ENCODE results near the gene SLC37A1.

The SLC37A1 gene

DNA sequence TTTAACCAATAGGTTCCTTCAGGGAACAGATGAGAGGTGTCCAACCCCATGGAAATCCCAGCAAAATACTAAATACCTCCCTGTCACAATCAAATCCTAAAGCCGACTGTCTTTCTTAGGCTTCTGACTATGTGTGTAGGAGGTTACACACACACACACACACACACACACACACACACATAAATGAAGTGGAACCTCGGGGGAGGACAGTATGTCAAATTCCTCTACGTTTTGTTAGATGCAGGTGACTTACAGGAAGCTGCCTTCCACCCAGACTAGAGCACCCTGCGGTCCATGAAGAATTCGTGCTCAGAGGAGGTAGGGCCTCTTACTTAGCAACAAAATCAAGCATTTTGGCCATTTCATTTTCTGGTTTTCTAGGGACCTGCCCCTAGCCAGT, 34.1 kb upstream of the SLC37A1 start:
- no peak for DNase-seq (ENCODE audit: low read depth)

DNA sequence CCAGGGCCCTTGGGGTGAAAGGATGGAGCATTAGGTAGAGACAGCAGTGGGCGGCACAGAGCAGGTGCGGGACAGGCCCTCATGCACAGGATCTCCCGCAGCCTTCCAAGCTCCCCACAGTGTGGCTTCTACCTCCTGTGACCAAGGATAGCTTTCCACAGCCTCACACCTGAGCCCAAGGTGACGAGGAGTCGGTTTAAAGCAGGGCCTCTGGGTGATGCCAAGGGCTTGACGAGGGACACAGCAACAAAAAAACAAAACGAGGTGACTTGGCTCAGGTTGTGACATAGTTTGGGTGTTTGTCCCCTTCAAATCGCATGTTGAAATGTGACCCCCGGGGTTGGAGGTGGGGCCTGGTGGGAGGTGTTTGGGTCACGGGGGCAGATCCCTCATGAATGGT, 32.9 kb upstream of the SLC37A1 start:
- DNase-seq (ENCODE audit: low read depth): no peak

DNA sequence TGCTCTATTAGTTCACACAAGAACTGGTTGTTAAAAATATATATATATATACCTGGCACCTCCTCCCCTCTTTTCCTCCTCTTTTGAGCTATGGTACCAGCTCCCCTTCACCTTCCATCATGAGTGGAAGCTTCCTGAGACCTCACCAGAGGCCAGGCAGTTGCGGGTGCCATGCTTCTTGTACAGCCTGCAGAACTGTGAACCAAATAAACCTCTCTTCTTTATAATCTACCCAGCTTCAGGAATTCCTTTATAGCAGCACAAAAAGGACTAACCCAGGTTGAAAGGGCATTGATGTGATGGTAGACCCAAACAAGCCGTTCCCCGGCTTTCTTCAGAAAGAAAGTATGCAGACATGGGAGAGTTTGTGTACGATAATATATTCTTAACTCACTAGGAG, 32.5 kb upstream of the SLC37A1 start:
- DNase-seq (ENCODE audit: low read depth): no peak

DNA sequence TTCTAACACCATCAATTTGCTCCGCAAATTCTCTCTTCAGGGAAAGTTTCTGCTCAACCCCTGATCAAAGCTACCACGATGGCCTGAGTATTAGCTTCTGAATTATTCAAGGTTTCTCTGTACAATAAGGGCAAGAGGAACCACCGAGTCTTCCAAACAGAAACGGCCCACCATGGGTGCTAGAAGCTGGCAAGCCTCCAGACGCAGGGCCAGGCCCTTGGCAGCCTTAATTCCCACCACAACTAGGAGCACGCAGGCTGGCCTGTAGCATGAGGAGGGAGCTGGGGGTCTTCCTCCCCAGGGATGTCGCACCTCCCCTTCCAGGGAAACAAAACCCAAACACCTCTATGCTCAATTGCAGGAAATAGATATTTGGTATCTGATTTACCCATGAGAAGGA, 28.7 kb upstream of the SLC37A1 start:
- no peak for DNase-seq (ENCODE audit: low read depth)

DNA sequence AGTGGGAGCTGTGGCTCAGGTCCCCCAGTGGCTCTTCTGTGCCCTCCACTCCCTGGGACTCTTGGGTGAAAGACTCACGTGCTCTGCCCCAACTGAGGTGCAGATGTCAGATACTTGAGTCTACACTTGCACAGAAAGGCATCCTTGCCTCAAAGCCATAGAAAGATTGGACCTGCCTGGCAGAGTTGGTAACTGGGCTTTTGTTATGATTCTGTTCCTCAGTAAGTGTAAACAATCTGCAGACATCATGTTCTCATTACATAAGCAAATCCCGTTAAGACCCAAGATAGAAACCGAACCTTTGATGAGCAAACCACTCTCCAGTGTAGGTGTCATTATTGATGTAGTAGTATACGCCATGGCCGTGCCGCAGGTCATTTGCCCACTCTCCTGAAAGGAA, 27.6 kb upstream of the SLC37A1 start:
- no peak for DNase-seq (ENCODE audit: low read depth)

DNA sequence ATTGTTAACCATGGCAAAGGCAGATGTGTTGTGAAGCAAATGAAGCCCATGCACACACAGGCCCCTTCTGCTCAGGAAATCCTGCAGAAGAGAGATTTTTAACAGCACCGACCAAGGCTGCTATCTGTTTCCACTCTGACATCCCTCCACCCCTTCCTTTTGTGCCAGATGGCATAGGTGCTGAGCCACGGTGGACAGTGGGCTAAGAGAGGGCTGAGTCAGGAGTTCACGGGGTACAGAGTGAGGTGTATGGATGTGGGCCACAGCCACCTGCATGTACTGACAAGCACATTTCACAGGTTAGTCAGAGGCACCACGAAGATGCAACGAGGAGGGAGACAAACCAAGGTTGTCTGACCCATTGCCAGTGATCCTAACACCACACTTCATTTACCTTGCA, 27.1 kb upstream of the SLC37A1 start:
- DNase-seq (ENCODE audit: low read depth): no peak

DNA sequence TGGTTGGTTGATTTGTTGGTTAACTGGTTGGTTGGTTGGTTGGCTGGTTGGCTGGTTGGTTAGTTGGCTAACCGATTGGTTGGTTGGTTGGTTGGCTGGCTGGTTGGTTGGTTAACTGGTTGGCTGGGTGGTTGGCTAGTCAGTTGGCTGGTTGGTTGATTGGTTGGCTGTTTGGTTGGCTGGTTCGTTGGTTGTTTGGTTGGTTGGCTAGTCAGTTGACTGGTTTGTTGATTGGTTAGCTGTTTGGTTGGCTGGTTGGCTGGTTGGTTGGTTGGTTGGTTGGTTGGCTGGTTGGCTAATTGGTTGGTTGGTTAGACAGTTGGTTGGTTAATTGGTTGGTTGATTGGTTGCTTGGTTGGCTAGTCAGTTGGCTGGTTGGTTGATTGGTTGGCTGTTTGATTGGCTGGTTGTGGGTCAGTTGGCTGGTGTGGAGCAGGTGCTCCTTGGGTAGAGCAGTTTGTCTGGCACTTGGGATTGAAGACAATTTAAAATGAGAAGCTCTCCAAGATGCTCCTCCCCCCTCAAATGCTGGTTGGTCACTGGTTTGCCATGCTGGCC, 24.6 kb upstream of the SLC37A1 start:
- DNase-seq (ENCODE audit: low read depth): no peak

DNA sequence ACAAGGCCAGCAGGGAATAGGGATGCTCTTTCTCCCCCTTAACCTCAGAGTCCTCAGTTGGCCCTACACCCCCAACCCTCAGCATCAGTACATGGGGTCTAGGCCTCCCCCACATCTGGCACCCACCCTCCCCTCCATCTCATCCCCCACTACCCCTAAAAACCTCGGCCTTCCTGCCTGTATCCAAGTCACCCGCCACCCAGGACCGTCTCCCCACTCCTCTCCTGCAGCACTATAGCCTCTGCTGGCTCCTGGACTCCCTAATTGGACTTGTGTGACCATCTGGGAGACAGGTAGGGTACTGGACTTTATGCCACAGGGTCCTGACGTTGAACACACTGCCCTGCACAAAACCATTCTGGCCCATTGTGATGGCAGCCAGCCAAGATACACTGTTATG, 23.7 kb upstream of the SLC37A1 start:
- DNase-seq (ENCODE audit: low read depth): no peak

DNA sequence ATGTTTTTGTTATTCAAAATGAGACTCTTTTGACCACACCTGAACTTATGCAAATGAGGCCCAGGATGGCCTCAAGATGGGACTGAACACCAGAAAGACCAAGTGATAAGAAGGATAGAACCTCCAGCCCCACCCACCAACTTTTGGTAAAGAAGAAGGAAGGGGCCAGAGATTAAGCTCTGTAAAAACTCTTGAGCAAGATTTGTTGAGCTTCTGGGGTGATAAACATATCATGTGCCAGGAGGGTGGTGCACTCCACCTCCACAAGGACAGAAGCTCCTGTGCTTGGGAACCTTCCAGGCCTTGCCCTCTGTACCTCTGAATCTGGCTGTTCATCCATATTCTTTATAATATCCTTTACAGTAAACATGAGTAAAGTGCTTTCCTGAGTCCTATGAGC, 22.9 kb upstream of the SLC37A1 start:
- DNase-seq (ENCODE audit: low read depth): no peak

DNA sequence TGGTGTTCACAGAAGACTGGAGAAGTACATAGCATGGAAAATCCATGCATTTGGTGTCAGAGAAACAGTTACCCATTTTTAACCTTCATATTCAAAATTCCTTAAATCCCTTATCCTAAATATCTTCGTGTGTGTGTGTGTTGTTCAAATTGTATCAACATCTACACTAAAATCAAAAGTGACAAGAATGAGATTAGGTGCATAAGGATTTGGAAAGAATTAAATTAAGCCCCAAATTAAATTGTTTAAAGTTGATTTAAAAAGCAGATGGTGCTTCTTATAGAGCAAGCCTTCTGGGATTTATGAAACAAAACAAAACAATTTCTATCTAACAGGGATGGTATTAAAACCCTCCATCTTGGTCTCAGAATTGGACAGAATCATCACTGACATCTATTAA, 22.3 kb upstream of the SLC37A1 start:
- no peak for DNase-seq (ENCODE audit: low read depth)

DNA sequence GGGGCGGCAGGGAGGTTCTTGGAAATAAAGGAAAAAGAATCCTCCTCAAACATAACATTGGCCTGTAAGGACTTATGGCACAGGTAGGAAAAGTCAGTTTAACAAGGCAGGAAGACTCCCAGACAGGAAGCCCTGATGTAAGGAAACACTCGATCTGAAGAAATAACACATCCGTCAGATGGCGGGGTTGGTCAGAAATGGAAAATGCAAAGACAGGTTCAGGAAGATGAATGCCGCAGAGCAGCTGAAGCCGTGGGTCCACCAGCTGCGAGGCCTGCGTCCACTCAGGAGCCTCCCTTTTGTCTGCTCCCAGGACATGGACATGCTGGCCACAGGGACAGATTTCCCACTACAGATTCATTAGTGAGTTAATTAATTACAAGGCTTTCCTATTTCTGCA, 21.5 kb upstream of the SLC37A1 start:
- DNase-seq (ENCODE audit: low read depth): no peak

DNA sequence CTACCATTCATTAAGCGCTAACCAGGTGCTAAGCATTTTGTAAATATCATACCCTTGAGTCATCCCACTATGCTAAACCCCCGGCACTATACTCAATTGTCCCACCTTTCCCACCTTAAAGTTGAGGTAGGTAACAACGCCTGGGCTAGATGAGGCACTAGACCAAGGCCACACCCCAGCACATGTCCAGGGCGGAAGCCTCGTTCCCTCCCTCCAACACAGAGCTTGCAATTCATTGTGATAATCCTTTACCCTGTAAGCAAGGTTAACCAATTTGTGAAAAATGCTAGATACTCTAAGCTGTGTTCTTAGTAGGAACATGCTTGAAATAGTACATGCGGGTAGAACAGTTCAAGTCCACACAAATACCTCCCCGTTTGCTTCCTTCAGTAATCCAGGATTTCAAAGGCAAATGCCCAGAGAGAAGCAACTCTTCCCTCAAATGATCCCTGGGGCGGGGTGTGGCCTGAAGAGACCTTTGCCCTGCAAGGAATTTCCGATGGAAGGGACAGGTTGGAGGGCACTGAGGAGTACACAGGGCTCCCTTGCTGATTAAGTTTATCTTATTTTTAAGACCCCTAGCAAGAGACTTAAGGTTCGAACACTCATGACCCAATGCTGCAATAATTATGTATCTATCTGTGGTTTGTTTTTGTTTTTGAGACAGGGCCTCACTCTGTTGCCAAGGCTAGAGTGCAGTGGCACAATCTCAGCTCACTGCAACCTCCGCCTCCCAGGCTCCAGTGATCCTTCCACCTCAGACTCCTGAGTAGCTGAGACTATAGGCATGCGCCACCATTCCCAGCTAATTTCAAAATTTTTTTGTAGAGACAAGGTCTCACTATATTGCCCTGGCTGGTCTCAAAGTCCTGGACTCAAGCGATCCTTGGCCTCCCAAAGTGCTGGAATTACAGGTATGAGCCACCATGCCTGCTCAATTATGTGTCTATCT, 20.3 kb upstream of the SLC37A1 start:
- DNase-seq (ENCODE audit: low read depth): no peak

DNA sequence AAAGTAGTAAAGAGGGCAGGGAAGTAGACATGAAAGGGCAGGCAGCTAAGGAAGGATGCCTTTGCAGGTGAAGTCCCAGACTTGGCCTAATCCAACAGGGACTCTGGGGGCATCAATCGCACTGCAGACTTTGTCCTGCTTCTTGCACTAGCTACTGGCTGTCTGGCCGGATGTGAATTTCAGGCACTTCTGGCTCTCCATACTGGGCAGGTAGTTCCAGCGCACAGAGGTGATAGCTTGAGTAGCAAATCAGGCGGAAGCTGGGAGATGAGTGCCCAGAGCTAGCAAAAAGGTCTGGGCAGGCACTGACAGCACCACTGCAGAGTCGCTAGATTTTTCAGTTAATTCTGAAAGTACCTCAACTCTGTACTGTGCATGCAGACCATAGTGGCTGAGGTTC, 18.6 kb upstream of the SLC37A1 start:
- no peak for DNase-seq (ENCODE audit: low read depth)

DNA sequence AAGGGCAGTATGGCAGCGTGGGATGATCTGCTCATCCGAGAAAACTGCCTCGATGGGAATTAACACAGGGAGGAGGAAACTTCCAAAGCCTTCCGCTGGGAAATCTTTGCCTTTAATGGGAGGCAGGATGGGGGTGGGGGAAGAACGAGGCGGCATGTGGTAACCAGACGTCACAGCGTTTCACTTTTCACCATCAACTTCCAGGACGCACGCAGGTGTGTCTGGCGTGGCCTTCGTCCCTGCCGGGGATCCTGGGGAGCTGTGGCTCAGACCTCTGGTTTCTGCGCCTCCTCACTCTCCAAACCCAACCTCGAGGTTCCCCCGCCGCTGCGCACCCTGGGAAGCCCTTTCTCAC, 17.9 kb upstream of the SLC37A1 start:
- peak; percentile 19 for DNase-seq (ENCODE audit: low read depth)

DNA sequence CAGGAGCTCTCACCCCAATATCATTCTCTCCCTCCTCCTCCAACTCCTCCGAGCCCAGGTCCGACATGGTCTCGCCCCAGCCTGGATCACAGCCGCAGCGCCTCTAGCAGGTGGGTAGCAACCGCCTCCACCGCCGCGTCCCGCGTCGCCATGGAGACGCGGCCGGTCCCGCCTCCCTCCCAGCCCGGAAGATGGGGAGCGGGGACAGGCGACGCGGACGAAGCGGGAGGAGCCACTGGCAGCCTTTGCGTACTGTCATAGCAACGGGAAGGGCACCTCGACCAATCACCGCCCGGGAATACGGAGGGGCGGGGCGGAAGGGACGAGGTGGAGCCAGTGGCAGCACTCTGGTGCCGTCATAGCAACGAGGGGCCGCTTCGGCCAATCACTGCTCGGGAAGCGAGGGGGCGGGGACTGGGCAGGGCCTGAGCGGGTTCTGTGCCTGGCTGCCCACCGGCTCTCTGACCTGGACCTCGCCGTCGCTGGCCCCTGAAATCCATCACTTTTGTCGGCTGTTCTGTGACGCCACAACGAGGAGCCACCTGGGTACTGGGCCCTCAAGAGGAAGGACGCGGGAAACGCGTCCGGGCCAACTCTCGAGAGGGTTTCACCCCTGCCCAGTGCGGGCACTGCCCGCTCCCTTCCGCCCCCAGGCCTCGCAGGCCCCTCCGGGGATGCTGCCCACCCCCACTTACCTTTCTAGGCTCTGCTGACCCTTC, 17.4 kb upstream of the SLC37A1 start, which contains the start of gene RSPH1:
RSPH1 (minus strand) TSS at position 105 of the 719 bp plus-strand sequence; CDS start at position 67, 38 bp downstream.
- DNase-seq (ENCODE audit: low read depth): peak; percentile 95

DNA sequence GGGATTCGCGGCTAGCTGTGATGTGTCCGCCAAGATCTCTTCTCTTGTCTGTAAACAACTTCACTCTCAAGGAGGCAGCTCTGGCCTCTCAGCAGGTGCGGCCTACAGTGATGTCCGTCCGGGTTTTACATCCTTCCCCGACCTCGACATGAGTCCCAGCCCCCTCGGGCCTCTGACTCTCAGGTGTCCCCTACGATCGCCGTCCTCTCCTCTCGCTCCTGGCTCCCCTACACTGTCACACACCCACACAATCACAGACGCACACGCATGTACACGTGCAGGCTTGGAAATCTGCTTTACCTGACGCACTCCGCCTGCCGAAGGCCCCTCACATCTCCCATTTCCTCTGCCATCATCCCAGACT, 16.8 kb upstream of the SLC37A1 start:
- DNase-seq (ENCODE audit: low read depth): no peak

DNA sequence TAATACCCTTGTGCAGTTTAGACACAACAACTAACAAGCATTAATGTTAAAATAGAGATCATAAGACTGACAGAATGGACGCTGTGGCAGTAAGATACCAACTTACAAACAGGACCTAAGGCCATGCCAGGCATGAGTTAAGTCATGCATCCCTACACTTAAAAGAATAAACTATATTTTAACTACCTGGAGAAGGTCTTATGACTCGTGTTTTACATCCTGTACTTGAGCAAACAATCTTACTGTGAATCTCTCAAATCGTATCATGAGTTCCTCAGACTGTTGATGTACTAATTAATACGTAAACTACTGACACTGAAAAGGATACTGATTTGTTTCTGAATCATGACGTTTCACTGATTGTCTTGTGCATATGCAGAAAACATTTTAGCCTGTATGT, 15.6 kb upstream of the SLC37A1 start:
- no peak for DNase-seq (ENCODE audit: low read depth)

DNA sequence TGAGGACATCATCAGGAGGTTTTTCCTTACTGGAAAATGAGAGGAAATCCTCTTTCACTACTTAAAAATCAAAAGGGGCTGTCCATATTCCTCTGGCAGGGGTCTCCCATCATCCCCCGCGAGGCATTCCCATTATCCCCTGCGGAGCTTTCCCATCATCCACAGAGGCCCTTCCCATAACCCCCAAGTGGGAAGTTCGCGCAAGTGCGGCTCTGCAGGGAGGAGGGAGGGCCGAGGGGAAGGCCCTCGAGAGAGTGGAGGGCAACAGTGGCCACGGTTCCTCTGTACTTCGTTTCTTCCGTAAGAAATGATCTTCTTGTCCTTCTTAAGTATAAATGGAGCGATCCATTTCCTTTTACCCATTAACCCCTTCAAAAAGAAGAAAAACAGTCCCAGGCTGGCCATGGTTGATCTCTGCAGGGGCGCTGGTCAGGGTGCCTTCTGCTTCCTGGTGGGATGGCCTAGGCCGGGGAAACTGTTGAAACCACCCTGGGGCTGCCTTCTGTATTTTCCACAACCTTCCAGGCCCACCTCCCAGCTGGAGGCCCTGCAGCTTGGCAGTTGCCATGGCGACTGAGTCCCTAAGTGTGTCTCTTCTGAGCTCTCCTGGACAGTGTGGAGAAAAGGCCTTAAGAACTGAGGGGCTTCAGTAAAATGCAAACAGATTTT, 14.1 kb upstream of the SLC37A1 start:
- no peak for DNase-seq (ENCODE audit: low read depth)

DNA sequence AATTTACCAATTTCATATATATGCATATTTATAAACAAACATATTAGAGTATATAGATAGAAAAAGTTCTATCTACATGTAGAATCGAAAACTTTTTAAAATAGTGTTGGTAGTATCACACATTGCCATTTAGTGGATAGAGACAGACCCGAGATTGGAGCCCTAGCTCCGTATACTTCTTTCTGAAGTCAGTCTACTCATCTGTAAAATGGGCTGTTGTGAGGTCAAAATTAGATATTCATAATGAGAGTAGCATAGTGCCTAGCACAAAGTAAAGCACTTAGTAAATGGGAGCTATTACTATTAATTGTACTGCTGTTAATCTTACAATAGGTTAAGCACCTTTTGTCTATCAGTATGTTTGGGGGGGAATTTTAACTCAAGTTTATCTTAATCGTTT, 13.4 kb upstream of the SLC37A1 start:
- DNase-seq (ENCODE audit: low read depth): no peak

DNA sequence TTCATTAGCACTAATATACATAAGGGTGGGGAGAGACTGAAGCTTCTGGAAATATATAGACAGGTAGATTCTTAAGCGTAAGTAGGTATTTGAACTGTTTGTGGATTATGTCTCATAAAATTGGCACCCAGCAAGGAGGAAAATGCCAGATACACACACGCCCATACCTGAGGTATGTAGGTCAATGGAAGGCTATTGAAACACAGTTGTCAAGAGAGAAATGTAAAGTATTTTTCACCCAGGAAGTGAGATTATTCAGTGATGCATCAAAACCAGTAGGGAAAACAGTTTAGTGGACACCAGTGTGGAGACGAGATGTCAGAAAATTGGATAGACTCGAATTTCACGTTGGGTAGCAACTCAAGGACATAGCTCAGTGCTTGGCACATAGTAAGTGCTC, 12.9 kb upstream of the SLC37A1 start:
- no peak for DNase-seq (ENCODE audit: low read depth)

DNA sequence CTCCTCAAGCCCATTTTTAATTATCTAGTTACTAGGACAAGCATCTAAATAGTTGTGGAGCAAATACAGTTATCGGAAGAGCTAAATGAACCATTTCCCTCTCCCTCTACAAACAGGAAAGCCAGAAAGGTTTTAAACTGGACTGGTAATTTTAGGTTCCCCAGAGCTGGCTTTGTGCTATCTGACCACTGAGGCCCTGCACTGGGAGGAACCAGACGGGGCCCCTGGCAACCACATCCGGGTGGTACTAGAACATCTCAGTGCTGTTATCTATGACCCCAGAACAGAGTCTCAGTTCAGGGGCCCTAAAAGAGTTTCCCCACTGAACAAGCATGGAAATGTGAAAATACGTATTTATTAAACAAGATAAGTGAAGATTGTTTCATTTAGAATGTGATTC, 9.9 kb upstream of the SLC37A1 start:
- DNase-seq (ENCODE audit: low read depth): no peak

DNA sequence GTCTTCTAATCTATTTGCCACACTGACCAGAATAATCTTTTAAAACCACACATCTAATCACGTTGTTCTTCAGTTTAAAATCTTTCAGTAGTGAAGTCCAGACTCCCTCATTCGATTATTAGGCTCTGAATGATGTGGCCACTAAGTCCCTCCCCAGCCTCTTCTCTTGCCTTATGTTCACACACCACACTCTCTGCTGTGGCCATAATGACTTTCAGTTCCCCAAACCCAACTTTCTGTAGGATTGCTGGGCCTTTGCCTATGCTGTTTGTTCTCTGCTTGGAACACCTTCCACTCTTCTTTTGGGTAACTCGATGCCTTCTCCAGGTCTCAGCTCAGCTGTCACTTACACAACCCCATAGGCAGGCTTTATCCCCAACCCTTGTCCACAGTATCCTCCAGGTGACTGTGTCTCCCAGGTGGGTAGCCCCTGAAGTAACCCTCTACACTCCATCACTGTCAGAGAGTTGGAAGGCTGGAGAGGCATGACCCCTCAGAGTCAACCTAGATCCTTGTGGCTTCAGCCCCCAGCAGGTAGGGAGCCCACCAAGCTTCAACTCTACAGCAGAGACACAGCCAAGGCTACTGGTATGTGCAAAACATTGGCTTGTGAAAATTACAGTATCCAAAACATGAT, 8.4 kb upstream of the SLC37A1 start:
- DNase-seq (ENCODE audit: low read depth): no peak
